GM12875 (cell line): ENCODE results near the gene PLTP.

Experiments
- H3K4me3 ChIP-seq: one replicate; pipeline ENCODE4 v1.5.1; 2011; ENCODE audit warnings: low read depth, low read length, control low read depth
- TF ChIP-seq, protein P1 (sequence below): IDR thresholded peaks from 2 replicates; pipeline ENCODE4 v1.5.1; 2011; ENCODE audit warnings: low read depth, mild to moderate bottlenecking, control low read depth, inconsistent platforms, low read length, moderate library complexity, borderline replicate concordance; ENCODE audit not compliant: insufficient read depth

Gene PLTP

DNA sequence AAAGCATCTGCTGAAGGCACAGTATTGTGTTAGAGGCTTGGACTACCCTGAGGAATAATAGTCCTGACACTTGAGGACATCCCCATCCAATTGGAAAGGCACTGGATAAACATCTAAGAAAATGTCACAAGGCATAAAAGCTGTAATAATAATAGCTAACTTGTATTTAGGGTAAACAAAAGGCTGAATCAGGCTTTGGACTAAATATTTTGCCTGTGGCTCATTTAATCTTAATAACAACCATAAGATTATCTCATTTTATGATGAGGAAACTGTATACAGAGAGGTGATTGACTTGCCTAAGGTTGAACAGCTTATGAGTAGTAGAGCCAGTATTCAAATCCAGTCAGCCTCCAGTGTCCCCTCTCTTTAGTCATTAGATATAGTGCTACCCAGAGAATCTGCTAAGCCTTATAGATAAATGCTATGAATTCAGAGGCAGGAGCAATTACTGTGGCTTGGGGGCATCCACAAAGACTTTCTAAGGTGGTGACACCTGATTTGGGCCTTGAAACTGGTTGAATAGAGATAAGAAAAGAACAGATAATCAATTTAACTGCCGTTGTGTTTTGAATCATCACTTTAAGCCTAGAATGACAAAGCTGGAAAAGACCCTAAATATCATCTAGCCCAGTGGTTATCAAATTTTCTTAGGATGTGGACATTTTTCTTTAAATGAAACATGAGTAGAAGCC lies 38.4 kb downstream of the PLTP start:
- no peak overlapping the region for H3K4me3 ChIP-seq
- TF ChIP-seq, protein P1, sequence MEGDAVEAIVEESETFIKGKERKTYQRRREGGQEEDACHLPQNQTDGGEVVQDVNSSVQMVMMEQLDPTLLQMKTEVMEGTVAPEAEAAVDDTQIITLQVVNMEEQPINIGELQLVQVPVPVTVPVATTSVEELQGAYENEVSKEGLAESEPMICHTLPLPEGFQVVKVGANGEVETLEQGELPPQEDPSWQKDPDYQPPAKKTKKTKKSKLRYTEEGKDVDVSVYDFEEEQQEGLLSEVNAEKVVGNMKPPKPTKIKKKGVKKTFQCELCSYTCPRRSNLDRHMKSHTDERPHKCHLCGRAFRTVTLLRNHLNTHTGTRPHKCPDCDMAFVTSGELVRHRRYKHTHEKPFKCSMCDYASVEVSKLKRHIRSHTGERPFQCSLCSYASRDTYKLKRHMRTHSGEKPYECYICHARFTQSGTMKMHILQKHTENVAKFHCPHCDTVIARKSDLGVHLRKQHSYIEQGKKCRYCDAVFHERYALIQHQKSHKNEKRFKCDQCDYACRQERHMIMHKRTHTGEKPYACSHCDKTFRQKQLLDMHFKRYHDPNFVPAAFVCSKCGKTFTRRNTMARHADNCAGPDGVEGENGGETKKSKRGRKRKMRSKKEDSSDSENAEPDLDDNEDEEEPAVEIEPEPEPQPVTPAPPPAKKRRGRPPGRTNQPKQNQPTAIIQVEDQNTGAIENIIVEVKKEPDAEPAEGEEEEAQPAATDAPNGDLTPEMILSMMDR, result no peak

DNA sequence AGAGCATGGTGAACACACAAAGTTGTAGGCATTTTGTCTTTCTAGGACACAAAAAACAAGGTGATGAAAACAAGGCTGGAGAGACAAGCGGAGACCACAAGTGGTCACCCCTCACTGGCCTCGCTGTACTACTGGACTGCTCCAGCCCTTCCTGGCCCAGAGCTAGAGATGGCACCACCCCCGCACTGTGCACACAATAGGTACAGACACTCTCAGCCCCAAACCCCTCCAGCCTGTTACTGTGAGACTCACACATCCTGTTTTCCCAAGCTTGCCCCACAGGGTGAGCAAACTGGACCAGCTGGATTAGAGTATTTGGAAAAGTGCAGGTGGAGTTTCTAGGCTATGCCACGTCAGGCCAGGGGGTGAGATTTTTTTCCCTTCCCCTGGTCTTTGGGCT lies 39.3 kb downstream of the PLTP start:
- no peak overlapping the region for H3K4me3 ChIP-seq
- TF ChIP-seq, protein P1, result no peak

DNA sequence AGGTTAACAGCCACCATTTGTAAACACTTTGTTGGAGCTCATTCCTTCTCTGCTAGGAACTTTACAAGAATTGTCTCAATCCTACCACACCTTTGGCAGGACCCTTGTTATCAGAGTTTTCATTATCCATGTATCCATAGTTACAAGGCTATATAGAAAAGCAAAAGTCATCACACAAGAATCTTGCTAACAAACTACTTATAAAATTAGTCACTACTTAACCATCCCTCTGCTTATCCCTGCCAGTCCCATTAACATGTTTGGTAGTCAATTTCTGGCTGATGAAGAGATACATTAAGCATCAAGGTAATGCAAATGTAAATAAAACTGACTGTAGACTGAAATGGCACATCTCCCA lies 44.2 kb downstream of the PLTP start:
- TF ChIP-seq, protein P1, result no peak
- no peak overlapping the region for H3K4me3 ChIP-seq

DNA sequence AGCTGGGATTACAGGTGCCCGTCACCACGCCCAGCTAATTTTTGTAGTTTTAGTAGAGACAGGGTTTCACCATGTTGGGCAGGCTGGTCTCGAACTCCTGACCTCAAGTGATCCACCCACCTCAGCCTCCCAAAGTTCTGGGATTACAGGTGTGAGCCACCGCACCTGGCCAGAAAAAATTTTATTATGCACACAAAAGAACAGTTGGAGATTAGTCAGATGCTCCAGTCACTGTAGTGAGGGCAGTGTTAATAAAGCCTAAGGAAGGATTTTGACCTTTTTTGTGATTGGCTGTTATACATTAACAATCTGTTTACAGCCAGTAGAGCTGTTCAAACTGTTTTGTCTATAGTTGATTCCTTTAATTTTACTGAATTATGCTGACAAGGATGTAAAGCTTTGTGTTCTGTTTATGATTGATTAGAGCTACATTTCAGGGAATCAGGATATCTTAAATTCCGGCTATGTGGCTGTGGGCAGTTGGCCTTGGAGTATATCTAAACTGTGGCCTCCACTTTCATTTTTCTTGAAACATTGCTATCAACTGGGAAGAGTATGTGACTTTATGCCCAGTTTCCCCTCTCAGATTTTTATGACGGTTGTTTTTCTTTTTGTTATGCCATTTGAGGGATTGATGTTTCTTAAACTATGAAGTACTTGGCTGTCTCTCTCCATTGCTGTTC lies 44.7 kb downstream of the PLTP start:
- TF ChIP-seq, protein P1, result no peak
- no peak overlapping the region for H3K4me3 ChIP-seq

DNA sequence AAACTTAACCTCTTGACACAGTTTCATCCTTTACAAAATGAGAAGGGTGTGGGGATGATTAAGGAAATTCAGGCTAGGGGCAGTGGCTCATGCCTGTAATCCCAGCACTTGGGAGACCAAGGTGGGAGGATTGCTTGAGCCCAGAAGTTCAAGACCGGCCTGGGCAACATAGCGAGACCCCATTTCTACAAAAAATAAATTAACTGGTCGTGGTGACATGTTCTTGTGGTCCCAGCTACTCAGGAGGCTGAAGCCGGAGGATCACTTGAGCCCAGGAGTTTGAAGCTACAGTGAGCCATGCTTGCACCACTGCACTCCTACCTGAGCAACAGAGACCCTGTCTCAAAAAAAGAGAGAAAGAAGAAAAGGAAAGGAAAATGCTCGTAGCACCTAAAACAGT lies 45.5 kb downstream of the PLTP start:
- H3K4me3 ChIP-seq, result no peak overlapping the region
- TF ChIP-seq, protein P1, result no peak

DNA sequence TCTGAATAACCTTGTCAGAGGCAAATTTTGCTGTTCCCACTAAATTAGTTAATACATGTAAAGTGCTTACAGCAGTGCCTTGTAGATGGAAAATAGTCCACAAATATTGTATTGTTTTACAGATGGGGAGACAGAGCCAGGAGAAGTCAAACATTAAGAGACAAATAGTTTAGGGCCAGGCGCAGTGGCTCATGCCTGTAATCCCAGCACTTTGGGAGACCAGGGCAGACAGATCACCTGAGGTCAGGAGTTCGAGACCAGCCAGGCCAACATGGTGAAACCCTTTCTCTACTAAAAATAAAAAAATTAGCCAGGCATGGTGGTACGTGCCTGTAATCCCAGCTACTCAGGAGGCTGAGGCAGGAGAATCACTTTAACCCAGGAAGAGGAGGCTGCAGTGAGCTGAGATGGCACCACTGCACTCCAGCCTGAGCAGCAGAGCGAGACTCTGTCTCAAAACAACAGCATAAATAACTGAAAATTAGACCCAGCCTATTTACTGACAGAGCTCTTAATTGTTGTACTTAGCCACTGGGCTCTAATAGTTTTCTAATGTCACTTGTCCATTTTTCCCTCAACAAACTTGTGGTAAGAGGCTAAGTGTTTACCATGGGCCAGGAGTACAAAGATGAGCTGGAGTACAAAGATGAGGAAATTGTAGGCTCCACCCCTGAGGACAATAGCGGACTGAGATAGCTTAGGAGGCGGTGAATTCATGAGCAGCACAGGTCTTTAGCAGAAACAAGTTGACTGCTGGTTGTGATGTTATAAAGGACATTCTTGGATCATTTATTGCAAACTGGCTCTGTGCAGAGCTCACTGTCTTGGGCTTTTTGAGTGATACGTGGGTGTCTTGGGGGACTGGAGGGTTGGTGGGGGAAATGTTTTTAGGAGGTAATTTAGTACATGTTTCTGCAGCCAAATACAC lies 48.1 kb downstream of the PLTP start:
- TF ChIP-seq, protein P1, result no peak
- no peak overlapping the region for H3K4me3 ChIP-seq
